ENCODE measurements around the gene SCUBE2.

GRCh38 chr11:9074338-9075029 lies 16.9 kb downstream of the SCUBE2 start:
- TF ChIP-seq CTCF (IDR thresholded peaks at IDR 0.05) (no peak), POLR2AphosphoS5 (IDR thresholded peaks at IDR 0.05) (no peak), POLR2A (IDR thresholded peaks at IDR 0.05) (no peak)
